GM21737 (cell line): ENCODE data around the gene SH3RF2.

Source experiments
- ATAC-seq: cut with Tn5 transposase; IDR thresholded peaks from one replicate; pipeline ENCODE4 v1.9.1; 2021; ENCODE audit warnings: mild to moderate bottlenecking, moderate library complexity; ENCODE audit not compliant: unreplicated experiment

SH3RF2 gene

GRCh38 chr5:145921211-145921610, 15.2 kb upstream of the SH3RF2 start:
- ATAC-seq = no peak

DNA sequence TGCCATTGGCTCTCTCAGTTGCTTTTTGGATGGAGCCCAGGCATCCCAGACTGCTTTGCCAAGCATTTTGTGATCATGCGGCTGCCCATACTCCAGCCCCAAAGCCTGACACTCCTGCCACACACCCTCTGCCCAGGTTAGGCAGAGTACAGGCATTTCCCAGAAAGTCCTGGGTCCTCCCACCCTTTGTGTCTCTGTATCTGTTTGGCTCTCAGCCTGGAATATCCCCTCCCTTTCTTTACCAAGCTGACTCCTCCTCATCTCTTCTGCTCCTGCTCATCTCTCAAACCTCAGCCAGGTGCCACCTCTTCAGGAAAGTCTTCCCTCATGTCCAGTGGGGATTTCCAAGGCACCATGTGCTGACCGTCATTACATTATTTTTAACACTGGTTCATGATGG, 14.3 kb upstream of the SH3RF2 start:
- no peak for ATAC-seq

GRCh38 chr5:145923405-145923804, 13.0 kb upstream of the SH3RF2 start:
- ATAC-seq = no peak

GRCh38 chr5:145924849-145925248, 11.5 kb upstream of the SH3RF2 start:
- ATAC-seq = no peak

DNA sequence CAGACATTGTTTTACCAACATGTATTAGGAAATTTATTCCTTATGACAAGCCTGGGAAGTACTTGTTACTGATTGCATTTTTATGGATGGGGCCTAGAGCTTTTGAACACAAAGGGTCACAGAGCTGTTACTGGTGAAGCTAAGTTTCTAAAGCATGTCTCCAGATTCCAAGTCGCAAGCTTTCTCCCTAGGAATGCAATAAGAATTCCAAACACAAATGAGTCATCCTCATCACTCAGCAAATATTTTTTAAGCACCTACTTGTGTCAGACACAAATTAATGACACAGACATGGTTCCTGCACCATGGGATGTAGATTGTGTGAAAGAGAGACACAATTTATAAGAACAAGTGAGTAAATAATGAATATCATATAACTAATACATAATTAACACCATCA, 11.0 kb upstream of the SH3RF2 start:
- ATAC-seq = no peak

- no peak for ATAC-seq
Observed at GRCh38 chr5:145925803-145926202, 10.6 kb upstream of the SH3RF2 start.

DNA sequence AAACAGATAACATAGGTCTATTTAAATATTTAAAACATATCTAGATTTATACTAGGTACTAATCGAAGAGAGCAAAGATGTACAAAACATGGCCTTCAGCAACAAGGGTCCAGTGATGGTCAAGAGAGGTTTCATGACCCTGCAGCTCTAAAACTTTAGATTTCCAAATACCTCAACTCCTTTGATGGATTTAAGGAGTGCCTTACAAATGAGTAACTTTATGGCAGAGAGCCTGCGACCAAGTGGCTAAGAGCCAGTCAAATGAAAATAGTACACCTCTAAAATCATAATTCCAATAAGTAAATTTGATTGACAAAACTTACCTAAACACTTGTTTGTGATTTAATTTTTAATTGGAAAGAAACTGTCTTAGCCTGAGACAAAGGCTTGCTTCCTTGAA, 4.7 kb upstream of the SH3RF2 start:
- no peak for ATAC-seq

- no peak for ATAC-seq
Observed at GRCh38 chr5:145934276-145934675, 2.1 kb upstream of the SH3RF2 start.

DNA sequence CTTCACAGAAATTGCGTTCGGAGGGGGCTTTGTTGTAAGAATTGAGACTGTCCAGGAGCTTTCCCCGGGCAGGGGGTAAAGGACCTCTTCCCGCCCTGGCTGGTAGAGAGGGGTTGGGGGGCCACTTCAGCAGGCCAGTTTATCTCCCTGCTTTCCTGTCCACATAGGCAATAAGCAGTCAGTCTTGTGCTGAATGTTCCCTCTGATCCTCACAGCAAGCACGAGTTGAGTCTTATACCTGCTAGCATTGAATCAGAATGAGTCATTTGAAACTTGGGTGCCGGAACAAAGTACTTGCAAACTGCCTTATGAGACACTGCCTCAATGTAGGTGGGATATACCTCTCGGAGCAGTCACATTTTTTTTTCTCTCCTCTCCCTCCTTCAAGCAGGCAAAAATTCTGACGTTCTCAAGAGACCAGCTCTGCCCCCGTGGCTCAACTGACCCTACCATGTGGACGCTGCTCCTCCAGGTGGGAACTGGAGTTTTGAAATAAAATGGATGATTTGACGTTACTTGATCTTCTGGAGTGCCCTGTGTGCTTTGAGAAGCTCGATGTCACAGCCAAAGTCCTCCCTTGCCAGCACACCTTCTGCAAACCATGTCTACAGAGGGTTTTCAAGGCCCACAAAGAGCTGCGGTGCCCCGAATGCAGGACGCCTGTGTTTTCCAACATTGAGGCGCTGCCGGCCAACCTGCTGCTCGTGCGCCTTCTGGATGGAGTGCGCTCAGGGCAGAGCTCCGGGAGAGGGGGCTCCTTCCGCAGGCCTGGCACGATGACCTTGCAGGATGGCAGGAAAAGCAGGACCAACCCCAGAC, 1.3 kb downstream of the SH3RF2 start:
- ATAC-seq = no peak

DNA sequence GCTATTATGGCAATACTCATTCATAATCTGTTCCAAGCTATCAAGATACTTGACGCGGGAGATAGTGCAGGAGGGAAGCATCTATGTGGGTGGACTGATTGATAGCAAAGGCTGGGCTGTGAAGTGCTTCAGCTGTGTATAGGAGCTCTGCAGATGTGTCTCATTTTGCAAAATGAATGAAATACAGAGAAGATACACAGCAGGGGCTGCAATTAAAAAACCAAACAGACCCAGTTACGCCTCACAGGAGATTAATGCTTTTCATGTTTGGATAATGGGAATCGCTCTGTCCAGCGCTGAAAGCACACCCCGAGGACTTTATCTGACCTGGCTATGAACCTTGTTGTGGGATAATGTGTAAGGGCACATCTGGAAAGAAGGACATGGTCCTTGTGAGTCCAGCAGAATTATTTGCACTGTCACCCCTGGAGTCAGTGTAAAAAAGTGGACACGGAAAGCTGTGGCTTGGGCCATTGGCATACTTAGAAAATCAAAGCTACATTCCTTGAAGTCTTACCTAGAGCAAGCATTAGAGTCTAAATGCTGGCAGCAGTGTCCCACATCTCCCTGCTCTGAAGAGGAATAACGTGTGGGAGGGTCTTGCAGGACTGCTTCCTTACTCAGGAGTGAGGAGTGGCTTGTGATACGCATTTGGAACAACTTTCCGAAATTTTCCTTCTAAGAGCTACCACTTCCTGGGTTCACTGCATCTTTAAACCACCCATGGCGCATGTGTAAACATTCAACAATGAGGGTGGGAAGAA, 2.6 kb downstream of the SH3RF2 start:
- ATAC-seq = no peak

DNA sequence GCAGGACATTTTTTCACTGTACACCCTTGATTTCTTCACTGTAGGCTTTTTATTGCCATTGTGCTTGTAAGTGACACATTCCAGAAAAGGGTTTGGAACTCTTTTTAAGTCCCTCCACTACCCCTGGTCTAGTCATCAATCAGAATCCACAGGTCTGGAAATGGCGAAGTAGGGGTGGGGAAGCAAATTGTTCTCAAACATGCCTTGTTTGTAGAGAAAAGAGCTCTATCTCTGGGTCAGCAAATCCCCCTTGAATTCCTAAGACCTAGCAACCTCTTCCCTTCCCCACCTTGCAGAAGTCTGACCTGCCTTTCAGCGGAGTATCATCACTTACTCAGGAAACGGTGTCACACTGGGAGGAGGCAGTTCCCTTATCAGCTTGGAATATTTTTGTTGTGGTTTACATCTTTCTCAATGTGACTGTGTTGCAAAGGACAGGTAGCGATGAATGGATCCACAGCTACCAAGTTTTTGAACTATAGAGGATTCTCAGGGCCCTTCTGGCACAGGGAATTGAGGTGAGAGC, 3.2 kb downstream of the SH3RF2 start:
- ATAC-seq = no peak

DNA sequence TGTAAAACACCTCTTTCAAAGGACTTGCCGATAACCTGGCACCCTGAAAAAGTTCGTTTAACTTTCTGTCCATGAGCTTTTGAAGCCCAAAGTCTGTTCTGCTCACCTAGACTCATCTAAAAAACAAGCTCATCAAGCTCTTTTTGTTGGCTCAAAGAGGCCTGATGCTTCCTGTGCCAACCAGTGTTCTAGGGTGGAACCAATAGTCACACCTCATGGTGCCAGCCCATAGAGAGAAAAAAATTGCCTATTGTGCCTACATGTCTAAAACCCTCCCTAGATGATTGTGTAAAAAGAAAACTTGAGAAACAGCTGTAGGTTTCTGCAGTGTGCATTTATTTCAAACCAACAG, 4.7 kb downstream of the SH3RF2 start:
- ATAC-seq = no peak

DNA sequence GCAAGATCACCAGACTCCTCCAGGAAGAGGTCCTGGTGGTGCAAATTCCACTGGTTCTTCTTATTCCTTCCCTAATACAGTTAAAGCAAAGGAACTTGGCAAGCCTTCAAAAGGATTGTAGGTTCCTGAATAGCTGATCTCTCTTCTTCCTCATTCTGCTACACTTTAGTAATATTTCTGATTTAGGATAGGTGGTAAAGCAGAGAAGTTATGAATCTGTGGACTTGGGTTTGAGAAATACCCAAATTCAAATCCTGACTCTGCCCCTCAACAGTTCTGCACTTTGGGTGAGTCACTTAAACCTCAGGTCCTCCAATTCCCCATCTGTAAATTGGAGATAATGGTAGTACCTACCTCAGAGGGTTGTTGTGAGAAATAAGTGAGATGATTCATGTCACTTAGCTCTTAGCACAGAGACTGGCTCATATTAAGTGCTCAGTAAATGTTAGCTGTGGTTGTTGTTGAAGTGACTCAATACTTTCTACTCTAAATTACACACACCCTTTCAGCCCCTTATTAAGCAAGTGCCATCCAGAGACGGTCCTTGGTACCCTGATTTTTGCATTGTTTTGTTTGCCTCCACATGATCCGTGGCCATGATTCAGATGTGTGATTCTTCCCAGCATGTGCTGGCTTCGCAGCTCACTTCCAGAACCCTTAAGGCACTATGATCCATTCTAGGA, 5.2 kb downstream of the SH3RF2 start:
- no peak for ATAC-seq

GRCh38 chr5:145942201-145942600, 5.8 kb downstream of the SH3RF2 start:
- ATAC-seq = no peak

GRCh38 chr5:145942749-145943148, 6.4 kb downstream of the SH3RF2 start:
- ATAC-seq = no peak

- no peak for ATAC-seq
Observed at GRCh38 chr5:145943674-145944121, 7.3 kb downstream of the SH3RF2 start.

- ATAC-seq = no peak
Observed at GRCh38 chr5:145944328-145944727, 8.0 kb downstream of the SH3RF2 start.

DNA sequence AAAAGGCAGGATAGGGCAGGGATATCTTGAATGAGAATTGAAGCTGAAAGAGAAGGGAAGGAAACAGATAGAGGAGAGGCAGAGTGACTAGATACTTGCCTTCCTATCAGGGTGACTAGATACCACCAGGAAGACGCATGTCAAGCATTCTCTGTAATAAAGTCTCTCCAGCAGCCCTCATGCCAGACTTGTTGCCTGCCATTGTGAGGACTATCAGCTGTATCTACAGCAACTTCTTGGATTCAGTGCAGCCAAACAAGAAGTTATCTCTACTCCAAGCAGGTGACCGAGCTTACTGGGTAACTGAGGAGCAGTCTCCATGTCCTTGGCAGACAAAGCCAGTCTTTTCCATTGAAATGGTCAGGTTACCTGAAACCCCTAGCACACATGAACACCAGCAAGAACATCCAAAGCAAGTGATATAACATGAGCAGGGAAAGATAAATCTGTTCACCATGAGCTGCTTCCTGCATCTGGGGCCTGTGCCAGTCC, 9.3 kb downstream of the SH3RF2 start:
- no peak for ATAC-seq

DNA sequence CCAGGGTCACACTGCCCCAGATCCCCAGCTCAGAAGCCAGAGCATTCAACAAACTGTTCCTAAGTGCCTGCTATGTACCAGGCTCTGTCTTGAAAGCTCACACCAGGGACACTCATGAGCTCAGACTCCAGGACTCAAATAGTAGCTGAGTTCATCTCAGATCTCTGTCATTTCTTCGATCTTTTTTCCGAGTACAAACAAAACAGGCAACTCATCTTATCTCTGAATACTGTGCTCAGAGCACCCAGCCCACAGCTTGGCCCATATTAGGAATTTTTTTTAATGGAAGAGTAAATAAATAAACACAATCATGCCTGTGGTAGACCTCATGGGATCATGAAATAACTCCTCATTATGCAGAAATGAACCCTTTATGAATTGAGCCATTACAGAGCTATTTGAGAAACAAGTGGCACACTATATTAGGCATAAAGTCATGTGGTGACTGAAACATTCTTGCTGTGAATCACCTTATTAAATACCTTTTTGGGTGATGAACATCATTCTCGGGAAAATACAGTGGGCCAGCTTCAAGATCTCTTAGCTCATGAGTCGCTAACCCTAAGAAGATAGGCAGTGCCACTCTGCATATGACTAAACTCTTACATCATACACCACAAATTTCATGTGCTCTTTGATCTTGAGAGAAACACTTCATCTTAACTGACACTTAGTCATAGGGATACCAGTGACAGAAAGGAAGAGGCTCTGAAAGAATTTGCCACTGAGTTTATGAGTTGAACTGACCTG, 9.9 kb downstream of the SH3RF2 start:
- peak; percentile 57 for ATAC-seq

DNA sequence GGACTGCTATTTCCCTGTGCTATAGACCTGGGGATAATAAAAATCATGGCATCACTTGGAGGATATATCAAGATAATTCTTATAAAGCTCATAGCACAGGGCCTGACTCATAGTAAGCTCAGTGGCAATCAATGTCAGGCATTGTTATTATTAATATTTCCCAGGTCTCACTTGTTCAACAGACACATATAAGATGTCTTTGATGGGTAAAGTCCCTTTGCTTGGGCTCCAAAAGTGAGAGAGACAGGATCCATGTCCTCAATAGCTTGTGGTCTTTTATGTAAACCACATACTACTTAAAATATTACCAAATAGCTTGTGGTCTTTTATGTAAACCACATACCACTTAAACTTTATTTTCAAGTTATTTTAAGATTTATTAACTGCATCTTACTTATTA, 11.2 kb downstream of the SH3RF2 start:
- no peak for ATAC-seq

DNA sequence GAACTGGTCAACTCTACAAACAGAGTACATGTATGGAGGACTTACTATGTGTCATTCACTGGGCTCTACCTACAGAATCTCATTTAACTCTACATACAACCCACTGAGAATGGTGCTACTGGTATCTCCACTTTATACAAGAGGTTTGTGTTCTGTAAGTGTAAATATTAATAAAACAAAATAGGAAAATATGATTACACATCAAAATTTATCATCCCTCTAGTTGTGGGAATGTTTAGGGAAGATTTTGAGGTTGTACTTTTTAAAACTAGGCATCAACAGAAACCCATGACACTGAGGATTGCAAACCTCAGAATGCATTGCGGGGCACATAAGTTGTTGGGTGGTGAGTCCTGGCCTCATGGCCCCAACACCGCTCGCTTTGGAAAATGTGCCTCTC, 11.7 kb downstream of the SH3RF2 start:
- ATAC-seq = no peak
